Thyroid gland (tissue), 4 donors: ENCODE measurements around the gene KIRREL2. TPM values are rescaled to one million over a fixed set of nuclear protein-coding genes. Genes with fewer than 3 reads are reported as not detected.

Experiments used
- DNase-seq, 2 donors: peaks; one replicate each; pipeline ENCODE4 v3.0.0-alpha.2; 2019
- H3K27ac ChIP-seq, 3 donors: fragments of 200-600 bp; sonication (generic); 1 replicate in 2 of 3; 2 replicates in 1 of 3; pipeline ENCODE4 v1.5.1; 2016 to 2019; ENCODE audit warnings: mild to moderate bottlenecking in 1 of 3, moderate library complexity in 1 of 3
- H3K27me3 ChIP-seq: fragments of 200-600 bp; sonication (generic); one replicate; pipeline ENCODE4 v1.5.1; 2019
- H3K36me3 ChIP-seq, 2 donors: fragments of 200-600 bp; sonication (generic); one replicate each; pipeline ENCODE4 v1.5.1; 2016 to 2019
- H3K4me1 ChIP-seq, 2 donors: fragments of 200-600 bp; sonication (generic); one replicate each; pipeline ENCODE4 v1.5.1; 2017 to 2019
- H3K4me3 ChIP-seq, 3 donors: fragments of 200-600 bp; sonication (generic); replicated peaks in 1 of 3; 1 replicate in 2 of 3; 2 replicates in 1 of 3; pipeline ENCODE4 v1.5.1; 2016; ENCODE audit warnings: mild to moderate bottlenecking in 1 of 3
- H3K9me3 ChIP-seq: fragments of 200-600 bp; sonication (generic); one replicate; pipeline ENCODE4 v1.5.1; 2017
- CTCF ChIP-seq, 6 experiments: fragments of 200-600 bp in 3 of 6; fragments of 450-650 bp in 3 of 6; sonication (generic) in 3 of 6; IDR thresholded peaks; one replicate each; pipeline ENCODE4 v1.5.1; 2016 to 2019; ENCODE audit warnings: antibody characterized with exemption in 6 of 6, mild to moderate bottlenecking in 2 of 6, inconsistent platforms in 1 of 6, moderate library complexity in 1 of 6
- POLR2A ChIP-seq, 2 donors: fragments of 450-650 bp; IDR thresholded peaks; one replicate each; pipeline ENCODE4 v1.6.1; 2017; ENCODE audit warnings: antibody characterized with exemption in 2 of 2, mild to moderate bottlenecking in 2 of 2, moderate library complexity in 1 of 2
- WGBS, 2 donors: methylation state at CpG; one replicate each; pipeline ENCODE4 v1.1.5; 2017; 5-methylcytosine and 5-hydroxymethylcytosine counted together
- intact Hi-C: fragments of 100-400 bp; cut with DNase I; formaldehyde crosslinking; loops from one replicate; pipeline ENCODE4 v1.15.1; 2023
- total RNA-seq, 4 donors: library from RNA; depleted of rRNA; stranded (reverse); fragments of >200 nt; gene quantifications; one replicate each; pipeline ENCODE4 v1.2.3, GENCODE V29; 2016

Gene KIRREL2
- total RNA-seq, 4 donors from 2014 or later: 0.20 to 0.33 TPM; not detected in 2

GRCh38 chr19:35853038-35853756 lies 3.5 kb upstream of the KIRREL2 start:
- intact Hi-C loops: no loop called here
- Histone ChIP-seq H3K27me3 (no peaks in the 10 kb centered on the region), H3K36me3 (no peaks in the 10 kb centered on the region), H3K4me1 (peaks cover 12 to 14% of the 10 kb centered on the region in 2 donors), H3K4me3 (no peak overlapping the region), H3K9me3 (no peaks in the 10 kb centered on the region), H3K27ac (no peak overlapping the region)
- 71 to 78% methylated on average over 8 of the region's 8 CpGs for WGBS, 2 donors
- no peak for DNase-seq
- TF ChIP-seq CTCF (IDR thresholded peaks at IDR 0.05) (no peak), POLR2A (IDR thresholded peaks at IDR 0.05) (no peak)

- peaks cover 12 to 14% of the 10 kb centered on the region in 2 donors for H3K4me1 ChIP-seq
- H3K36me3 ChIP-seq: no peaks in the 10 kb centered on the region
- TF ChIP-seq CTCF (IDR thresholded peaks at IDR 0.05) (no peak), POLR2A (IDR thresholded peaks at IDR 0.05) (no peak)
- no peak overlapping the region for H3K4me3 ChIP-seq
- WGBS, 2 donors: 83 to 86% methylated on average over 1 to 2 of the region's 6 CpGs
- DNase-seq: no peak
- H3K27ac ChIP-seq: no peak overlapping the region
- no peaks in the 10 kb centered on the region for H3K27me3 ChIP-seq
- intact Hi-C loops: no loop called here
- no peaks in the 10 kb centered on the region for H3K9me3 ChIP-seq
Measured at GRCh38 chr19:35858311-35858710, 1.6 kb downstream of the KIRREL2 start.

GRCh38 chr19:35859414-35859813 lies 2.7 kb downstream of the KIRREL2 start:
- no peak overlapping the region for H3K4me3 ChIP-seq
- intact Hi-C loops: no loop called here
- H3K4me1 ChIP-seq: peaks cover 12 to 14% of the 10 kb centered on the region in 2 donors
- 88 to 96% methylated on average over 4 of the region's 4 CpGs for WGBS, 2 donors
- no peak overlapping the region for H3K27ac ChIP-seq
- TF ChIP-seq POLR2A (IDR thresholded peaks at IDR 0.05) (no peak), CTCF (IDR thresholded peaks at IDR 0.05) (no peak)
- DNase-seq: no peak
- no peaks in the 10 kb centered on the region for H3K27me3 ChIP-seq
- no peaks in the 10 kb centered on the region for H3K36me3 ChIP-seq
- no peaks in the 10 kb centered on the region for H3K9me3 ChIP-seq

DNA sequence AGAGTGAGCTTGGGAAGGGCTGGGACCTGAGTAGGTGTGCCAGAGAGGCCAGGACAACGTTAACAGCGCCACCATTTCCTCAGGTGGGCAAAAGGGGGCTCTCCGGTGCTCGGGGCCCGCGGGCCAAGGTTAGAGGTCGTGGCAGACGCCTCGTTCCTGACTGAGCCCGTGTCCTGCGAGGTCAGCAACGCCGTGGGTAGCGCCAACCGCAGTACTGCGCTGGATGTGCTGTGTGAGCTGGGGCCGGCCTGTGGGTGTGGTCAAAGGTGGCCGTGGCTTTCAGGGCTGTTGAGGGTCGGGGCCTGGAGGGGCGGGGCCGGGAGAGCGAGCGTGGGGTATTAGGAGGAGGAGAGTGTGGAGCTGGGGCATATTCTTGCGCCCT lies 3.7 kb downstream of the KIRREL2 start:
- Histone ChIP-seq H3K27me3 (no peaks in the 10 kb centered on the region), H3K36me3 (no peaks in the 10 kb centered on the region), H3K4me3 (no peak overlapping the region), H3K27ac (no peak overlapping the region), H3K4me1 (peaks cover 12 to 14% of the 10 kb centered on the region in 2 donors), H3K9me3 (no peaks in the 10 kb centered on the region)
- WGBS, 2 donors: 22 to 33% methylated on average over 11 to 15 of the region's 24 CpGs
- intact Hi-C loops: no loop called here
- DNase-seq: no peak
- TF ChIP-seq CTCF (IDR thresholded peaks at IDR 0.05): no peak
- no peak for TF ChIP-seq POLR2A (IDR thresholded peaks at IDR 0.05)

GRCh38 chr19:35860818-35861639 lies 4.3 kb downstream of the KIRREL2 start:
- DNase-seq: peak; percentile 23 to 36
- H3K4me3 ChIP-seq: no peak overlapping the region
- H3K36me3 ChIP-seq: no peaks in the 10 kb centered on the region
- 20 to 21% methylated on average over 24 to 43 of the region's 55 CpGs for WGBS, 2 donors
- intact Hi-C loops: no loop called here
- H3K27me3 ChIP-seq: no peaks in the 10 kb centered on the region
- no peak overlapping the region for H3K27ac ChIP-seq
- H3K9me3 ChIP-seq: no peaks in the 10 kb centered on the region
- TF ChIP-seq POLR2A (IDR thresholded peaks at IDR 0.05) (no peak), CTCF (IDR thresholded peaks at IDR 0.05) (no peak)
- peaks cover 11 to 12% of the 10 kb centered on the region in 2 donors for H3K4me1 ChIP-seq
